WTC11 (cell line): Measurements from ENCODE around the gene CD163. TPM values are rescaled to one million over a fixed set of nuclear protein-coding genes. Genes with fewer than 3 reads are reported as not detected.
"Not testable (repeated sequence)": the region's sequence is repeated elsewhere in the genome, so short reads cannot be mapped to it uniquely, and the experiment has no call there.

Experiments
- ATAC-seq: fragments of 200-7000 bp; cut with Tn5 transposase; 2 replicates; pipeline ENCODE4 v1.10.0; 2021; ENCODE audit warnings: mild to moderate bottlenecking, moderate library complexity
- CTCF ChIA-PET: fragments of 300-600 bp; sonication (Branson Sonifier 250); formaldehyde crosslinking; loops from one replicate; lab custom pipeline; 2021; ENCODE audit warnings: antibody characterized with exemption; lab: Charles Lee
- POLR2A ChIA-PET: fragments of 350-600 bp; sonication (Branson Sonifier 250); formaldehyde crosslinking; loops from one replicate; lab custom pipeline; 2021; ENCODE audit warnings: antibody characterized with exemption; lab: Charles Lee
- DNase-seq: peaks from one replicate; pipeline ENCODE4 v3.0.0; 2021; ENCODE audit warnings: low spot score
- H3K27ac Mint-ChIP-seq: 2 replicates; pipeline ENCODE4 v1.8.0; 2021; ENCODE audit warnings: mixed read lengths
- H3K27me3 Mint-ChIP-seq: 2 replicates; pipeline ENCODE4 v1.8.0; 2021; ENCODE audit warnings: low read depth, mild to moderate bottlenecking, moderate library complexity, mixed read lengths
- H3K36me3 Mint-ChIP-seq: 2 replicates; pipeline ENCODE4 v1.8.0; 2021; ENCODE audit warnings: mixed read lengths
- H3K4me1 Mint-ChIP-seq: 2 replicates; pipeline ENCODE4 v1.8.0; 2022; ENCODE audit warnings: mixed read lengths
- H3K4me3 Mint-ChIP-seq: 2 replicates; pipeline ENCODE4 v1.8.0; 2021; ENCODE audit warnings: mild to moderate bottlenecking, moderate library complexity, mixed read lengths
- H3K9me3 Mint-ChIP-seq: 2 replicates; pipeline ENCODE4 v1.8.0; 2021; ENCODE audit warnings: mixed read lengths
- AFF4 ChIP-seq: sonication (generic); formaldehyde crosslinking; IDR thresholded peaks from 2 replicates; pipeline ENCODE4 v1.8.1; 2023; ENCODE audit warnings: mild to moderate bottlenecking, missing genetic modification reagents, borderline replicate concordance
- ELF4 ChIP-seq: sonication (generic); formaldehyde crosslinking; IDR thresholded peaks from 2 replicates; pipeline ENCODE4 v1.8.1; 2022; ENCODE audit warnings: low read depth, mild to moderate bottlenecking, moderate library complexity, missing genetic modification reagents
- ETV6 ChIP-seq: sonication (generic); formaldehyde crosslinking; IDR thresholded peaks from 2 replicates; pipeline ENCODE4 v1.8.1; 2022; ENCODE audit warnings: mild to moderate bottlenecking, missing genetic modification reagents
- GTF2I ChIP-seq: fragments of 250-450 bp; sonication (Bioruptor Pico); conservative IDR thresholded peaks from 2 replicates; pipeline ENCODE4 v1.4.0; 2021; ENCODE audit warnings: mild to moderate bottlenecking
- IRF2 ChIP-seq: sonication (generic); formaldehyde crosslinking; IDR thresholded peaks from 2 replicates; pipeline ENCODE4 v1.8.0; 2022; ENCODE audit warnings: low read depth, missing genetic modification reagents, borderline replicate concordance
- MLX ChIP-seq: sonication (generic); formaldehyde crosslinking; IDR thresholded peaks from 2 replicates; pipeline ENCODE4 v1.8.1; 2023; ENCODE audit warnings: mild to moderate bottlenecking, missing genetic modification reagents, moderate library complexity
- NFE2L1 ChIP-seq: sonication (generic); formaldehyde crosslinking; IDR thresholded peaks from 2 replicates; pipeline ENCODE4 v1.8.1; 2023; ENCODE audit warnings: missing genetic modification reagents
- NR3C1 ChIP-seq: sonication (generic); formaldehyde crosslinking; conservative IDR thresholded peaks from 2 replicates; pipeline ENCODE4 v1.8.1; 2023; ENCODE audit warnings: low read depth, mild to moderate bottlenecking, missing genetic modification reagents
- PRDM15 ChIP-seq: sonication (generic); formaldehyde crosslinking; IDR thresholded peaks from 2 replicates; pipeline ENCODE4 v1.8.0; 2022; ENCODE audit warnings: missing genetic modification reagents
- RELA ChIP-seq: sonication (generic); formaldehyde crosslinking; IDR thresholded peaks from 2 replicates; pipeline ENCODE4 v1.8.1; 2022; ENCODE audit warnings: missing genetic modification reagents, mild to moderate bottlenecking, borderline replicate concordance
- RORB ChIP-seq: fragments of 250-450 bp; sonication (Bioruptor Pico); IDR thresholded peaks from 2 replicates; pipeline ENCODE4 v1.9.0; 2021; ENCODE audit warnings: mild to moderate bottlenecking
- SMAD4 ChIP-seq: sonication (generic); formaldehyde crosslinking; IDR thresholded peaks from 2 replicates; pipeline ENCODE4 v1.8.0; 2022; ENCODE audit warnings: mild to moderate bottlenecking, missing genetic modification reagents
- SOX15 ChIP-seq: fragments of 250-450 bp; sonication (Bioruptor Pico); IDR thresholded peaks from 2 replicates; pipeline ENCODE4 v1.9.0; 2021; ENCODE audit warnings: mild to moderate bottlenecking
- TEAD4 ChIP-seq: sonication (generic); formaldehyde crosslinking; IDR thresholded peaks from 2 replicates; pipeline ENCODE4 v1.8.0; 2022; ENCODE audit warnings: mild to moderate bottlenecking, missing genetic modification reagents
- ZNF138 ChIP-seq: sonication (generic); formaldehyde crosslinking; conservative IDR thresholded peaks from 2 replicates; pipeline ENCODE4 v1.8.1; 2022; ENCODE audit warnings: mild to moderate bottlenecking, moderate library complexity, missing genetic modification reagents
- ZNF219 ChIP-seq: sonication (generic); formaldehyde crosslinking; IDR thresholded peaks from 2 replicates; pipeline ENCODE4 v1.8.0; 2023; ENCODE audit warnings: missing genetic modification reagents, mild to moderate bottlenecking, borderline replicate concordance
- ZNF671 ChIP-seq: fragments of 250-450 bp; sonication (Bioruptor Pico); IDR thresholded peaks from 2 replicates; pipeline ENCODE4 v1.8.0; 2021; ENCODE audit warnings: mild to moderate bottlenecking
- total RNA-seq: library from RNA; stranded (reverse); gene quantifications from 3 replicates; pipeline ENCODE4 v1.2.3, GENCODE V29; 2021
- TF ChIP-seq, protein P1 (sequence below): sonication (generic); formaldehyde crosslinking; IDR thresholded peaks from 2 replicates; pipeline ENCODE4 v1.8.0; 2022; ENCODE audit warnings: mild to moderate bottlenecking, missing genetic modification reagents

Gene CD163
- total RNA-seq, 1 experiment from 2014 or later = 0.77 TPM

DNA sequence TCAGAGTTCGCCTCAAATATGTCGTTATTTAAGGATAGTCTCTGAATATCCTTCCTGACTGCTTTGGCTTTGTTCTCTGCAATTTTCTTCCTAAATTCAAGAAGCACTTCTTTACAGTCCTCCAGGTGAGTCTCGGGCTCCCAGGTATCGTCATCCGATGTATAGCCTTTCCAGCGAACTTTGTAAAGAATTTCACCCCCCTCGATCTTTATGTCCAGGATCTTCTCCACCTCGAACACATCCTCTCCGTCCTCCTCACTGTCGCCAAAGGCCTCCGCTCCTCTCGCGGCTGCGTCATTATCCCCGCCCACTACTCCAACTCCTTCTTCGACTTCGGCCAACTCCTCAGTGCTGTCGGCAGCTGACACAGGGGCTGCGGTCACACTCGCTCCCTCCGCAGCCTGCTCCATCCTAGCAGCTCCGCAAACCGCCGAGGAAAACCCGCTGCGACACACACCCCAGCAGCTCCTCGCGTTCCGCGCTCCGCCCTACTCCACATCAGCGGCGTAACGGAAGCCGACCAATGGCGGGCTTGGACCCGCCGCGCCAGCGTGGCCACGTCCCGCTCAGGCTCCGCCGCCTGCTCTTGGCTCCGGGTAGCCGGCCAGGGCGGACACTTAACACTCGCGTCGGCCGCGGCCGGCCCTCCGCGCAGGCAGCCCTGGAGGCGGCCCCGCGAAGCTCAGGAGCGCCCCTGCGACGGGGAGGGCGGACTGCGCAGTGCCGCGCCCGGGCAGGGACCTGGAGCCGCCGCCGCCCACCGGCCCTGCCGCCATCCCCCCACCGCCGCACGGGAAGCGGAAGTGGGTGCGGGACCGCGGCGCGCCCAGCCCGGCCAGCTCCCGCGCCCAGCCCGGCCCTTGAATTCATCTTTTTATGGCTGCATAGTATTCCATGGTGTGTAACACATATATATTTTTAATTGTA lies 63.7 kb downstream of the CD163 start (continued):
- TF ChIP-seq, protein P1, sequence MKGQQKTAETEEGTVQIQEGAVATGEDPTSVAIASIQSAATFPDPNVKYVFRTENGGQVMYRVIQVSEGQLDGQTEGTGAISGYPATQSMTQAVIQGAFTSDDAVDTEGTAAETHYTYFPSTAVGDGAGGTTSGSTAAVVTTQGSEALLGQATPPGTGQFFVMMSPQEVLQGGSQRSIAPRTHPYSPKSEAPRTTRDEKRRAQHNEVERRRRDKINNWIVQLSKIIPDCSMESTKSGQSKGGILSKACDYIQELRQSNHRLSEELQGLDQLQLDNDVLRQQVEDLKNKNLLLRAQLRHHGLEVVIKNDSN (CRISPR knock-in tag) = peak; percentile 70; the same call in 1 of the 2 replicates
- peak; percentile 87 for TF ChIP-seq TEAD4

GRCh38 chr12:7438291-7438995 lies 65.1 kb downstream of the CD163 start:
- Mint-ChIP-seq H3K36me3 (peaks cover 15% of the 10 kb centered on the region), H3K27me3 (peaks cover 27% of the 10 kb centered on the region), H3K9me3 (peaks cover 21% of the 10 kb centered on the region), H3K4me1 (peaks cover 10% of the 10 kb centered on the region), H3K4me3 (peak overlapping the region; percentile 69; the same call in 1 of the 2 replicates)
- CTCF ChIA-PET = interaction anchor here (1.4 kb wide), 1 partner anchor 349 kb away, joined by 3 read pairs; no protein-coding TSS in a partner anchor
- H3K27ac Mint-ChIP-seq, POLR2A ChIA-PET, DNase-seq, ATAC-seq: not testable (repeated sequence)

- H3K27ac Mint-ChIP-seq, DNase-seq, CTCF ChIA-PET, ATAC-seq, POLR2A ChIA-PET, H3K4me3 Mint-ChIP-seq: not testable (repeated sequence)
- peaks cover 15% of the 10 kb centered on the region for H3K36me3 Mint-ChIP-seq
- peaks cover 27% of the 10 kb centered on the region for H3K27me3 Mint-ChIP-seq
- peaks cover 21% of the 10 kb centered on the region for H3K9me3 Mint-ChIP-seq
- peaks cover 10% of the 10 kb centered on the region for H3K4me1 Mint-ChIP-seq
Observed at GRCh38 chr12:7437494-7437893, 66.1 kb downstream of the CD163 start.

DNA sequence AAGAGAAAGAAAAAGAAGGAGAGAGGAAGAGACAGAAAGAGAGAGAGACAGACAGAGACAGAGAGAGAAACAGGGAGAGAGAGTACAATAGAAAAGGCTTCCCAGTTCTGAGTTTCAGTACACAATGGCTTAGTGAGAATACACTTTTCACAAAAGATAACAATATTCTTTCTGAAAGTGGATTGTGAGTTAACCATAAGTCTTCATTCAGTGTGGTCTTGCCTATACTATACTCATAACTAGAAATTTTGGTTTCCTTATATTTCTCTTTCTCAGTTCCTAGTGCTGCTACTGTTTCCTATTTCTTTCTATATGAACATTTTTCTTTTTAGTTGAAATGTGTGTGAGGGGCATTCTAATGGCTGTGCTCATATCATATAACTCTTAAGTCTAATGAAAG lies 68.9 kb downstream of the CD163 start:
- H3K4me1 Mint-ChIP-seq = peaks cover 20% of the 10 kb centered on the region
- ChIA-PET POLR2A (interaction anchor here (0.5 kb wide), 1 partner anchor 391 kb away, joined by 3 read pairs; no protein-coding TSS in a partner anchor), CTCF (no interaction called here)
- no peak overlapping the region for H3K4me3 Mint-ChIP-seq
- peaks cover 13% of the 10 kb centered on the region for H3K36me3 Mint-ChIP-seq
- peaks cover 14% of the 10 kb centered on the region for H3K27me3 Mint-ChIP-seq
- peaks cover 19% of the 10 kb centered on the region for H3K9me3 Mint-ChIP-seq
- no peak overlapping the region for H3K27ac Mint-ChIP-seq
- ATAC-seq (no peak), DNase-seq (no peak)
- no peak for TF ChIP-seq IRF2
- no peak for TF ChIP-seq ELF4 (CRISPR knock-in tag)
- no peak for TF ChIP-seq AFF4 (CRISPR knock-in tag)
- no peak for TF ChIP-seq NFE2L1
- no peak for TF ChIP-seq SOX15
- no peak for TF ChIP-seq PRDM15 (CRISPR knock-in tag)
- no peak for TF ChIP-seq GTF2I (CRISPR knock-in tag)
- TF ChIP-seq MLX = no peak
- no peak for TF ChIP-seq ETV6 (CRISPR knock-in tag)
- no peak for TF ChIP-seq RORB
- TF ChIP-seq SMAD4 (CRISPR knock-in tag) = no peak
- TF ChIP-seq ZNF219 (CRISPR knock-in tag) = no peak
- TF ChIP-seq RELA (CRISPR knock-in tag) = no peak
- no peak for TF ChIP-seq ZNF138
- TF ChIP-seq TEAD4 = no peak
- TF ChIP-seq ZNF671 (CRISPR knock-in tag) = no peak
- TF ChIP-seq NR3C1 (CRISPR knock-in tag) = no peak
